ENCODE results near the gene WDR59. TPM values are rescaled to one million over a fixed set of nuclear protein-coding genes. Genes with fewer than 3 reads are reported as not detected.
"Not testable (repeated sequence)": the region's sequence is repeated elsewhere in the genome, so short reads cannot be mapped to it uniquely, and the experiment has no call there.

The WDR59 gene
- 10 to 100 TPM; 59.0 to 74.6 TPM for total RNA-seq

GRCh38 chr16:74984529-74985296, at the start of gene WDR59:
WDR59 (minus strand) TSS chr16:74985123; CDS start chr16:74985017, 106 bp downstream.
- CTCF ChIA-PET: interaction anchor here (0.8 to 6.4 kb wide), 10 partner anchors 12 to 215 kb away, joined by 3 to 52 read pairs (median 4); partner anchors contain the start of gene ZNRF1
- Mint-ChIP-seq H3K27ac (peak within 1 kb of the TSS; percentile 89), H3K4me1 (peaks cover 14% of the 10 kb centered on the region), H3K36me3 (peaks cover 6% of the 10 kb centered on the region), H3K9me3 (ENCODE audit: low read depth) (no peaks in the 10 kb centered on the region), H3K4me3 (peak within 1 kb of the TSS; percentile 85), H3K27me3 (no peaks in the 10 kb centered on the region)
- ATAC-seq (peak; percentile 100), DNase-seq (peak; percentile 100)

- Mint-ChIP-seq H3K27ac (no peak overlapping the region), H3K27me3 (no peaks in the 10 kb centered on the region), H3K4me3 (no peak overlapping the region), H3K4me1 (peaks cover 11% of the 10 kb centered on the region), H3K36me3 (peaks cover 18% of the 10 kb centered on the region), H3K9me3 (ENCODE audit: low read depth) (peaks cover 2% of the 10 kb centered on the region)
- DNase-seq (no peak), ATAC-seq (no peak)
- CTCF ChIA-PET: interaction anchor here (1.0 kb wide), 1 partner anchor 64 kb away, joined by 3 read pairs; no protein-coding TSS in a partner anchor
Observed at GRCh38 chr16:75032655-75033054, 47.7 kb upstream of the WDR59 start.

GRCh38 chr16:75029854-75030253, 44.9 kb upstream of the WDR59 start:
- H3K27ac Mint-ChIP-seq: peak overlapping the region; percentile 43
- CTCF ChIA-PET: interaction anchor here (0.8 to 1.3 kb wide), 2 partner anchors 11 to 45 kb away, joined by 3 to 4 read pairs; no protein-coding TSS in a partner anchor
- peaks cover 6% of the 10 kb centered on the region for H3K36me3 Mint-ChIP-seq
- DNase-seq (no peak), ATAC-seq (peak; percentile 49)
- H3K9me3 Mint-ChIP-seq (ENCODE audit: low read depth): no peaks in the 10 kb centered on the region
- H3K4me1 Mint-ChIP-seq: peaks cover 15% of the 10 kb centered on the region
- H3K27me3 Mint-ChIP-seq: no peaks in the 10 kb centered on the region
- H3K4me3 Mint-ChIP-seq: no peak overlapping the region

- Mint-ChIP-seq H3K4me1 (peaks cover 23% of the 10 kb centered on the region), H3K27ac (no peak overlapping the region), H3K27me3 (no peaks in the 10 kb centered on the region), H3K4me3 (no peak overlapping the region), H3K9me3 (ENCODE audit: low read depth) (no peaks in the 10 kb centered on the region), H3K36me3 (peaks cover 6% of the 10 kb centered on the region)
- CTCF ChIA-PET: interaction anchor here (0.9 kb wide), 1 partner anchor 82 kb away, joined by 3 read pairs; no protein-coding TSS in a partner anchor
- no peak for ATAC-seq
- DNase-seq: no peak
Observed at GRCh38 chr16:75028544-75029135, 43.7 kb upstream of the WDR59 start.

GRCh38 chr16:75027520-75028300, 42.8 kb upstream of the WDR59 start:
- Mint-ChIP-seq H3K27me3 (no peaks in the 10 kb centered on the region), H3K36me3 (peaks cover 12% of the 10 kb centered on the region), H3K9me3 (ENCODE audit: low read depth) (peaks cover under 1% of the 10 kb centered on the region), H3K27ac (no peak overlapping the region), H3K4me1 (peaks cover 26% of the 10 kb centered on the region), H3K4me3 (no peak overlapping the region)
- CTCF ChIA-PET: interaction anchor here (1.0 kb wide), 1 partner anchor 83 kb away, joined by 3 read pairs; no protein-coding TSS in a partner anchor
- no peak for ATAC-seq
- no peak for DNase-seq

GRCh38 chr16:75026892-75027391, 42.0 kb upstream of the WDR59 start:
- H3K27ac Mint-ChIP-seq: no peak overlapping the region
- no peaks in the 10 kb centered on the region for H3K27me3 Mint-ChIP-seq
- H3K9me3 Mint-ChIP-seq (ENCODE audit: low read depth): peaks cover 3% of the 10 kb centered on the region
- DNase-seq (no peak), ATAC-seq (no peak)
- peaks cover 12% of the 10 kb centered on the region for H3K36me3 Mint-ChIP-seq
- H3K4me3 Mint-ChIP-seq: no peak overlapping the region
- CTCF ChIA-PET: interaction anchor here (1.0 to 1.1 kb wide), 2 partner anchors 13 to 84 kb away, joined by 3 read pairs; no protein-coding TSS in a partner anchor
- peaks cover 28% of the 10 kb centered on the region for H3K4me1 Mint-ChIP-seq

- not testable (repeated sequence) for H3K27ac Mint-ChIP-seq; ATAC-seq; H3K4me3 Mint-ChIP-seq; DNase-seq; H3K9me3 Mint-ChIP-seq (ENCODE audit: low read depth); H3K27me3 Mint-ChIP-seq
- Mint-ChIP-seq H3K36me3 (peaks cover 18% of the 10 kb centered on the region), H3K4me1 (peaks cover 28% of the 10 kb centered on the region)
- CTCF ChIA-PET: interaction anchor here (1.0 to 1.1 kb wide), 2 partner anchors 12 to 85 kb away, joined by 3 read pairs; no protein-coding TSS in a partner anchor
Observed at GRCh38 chr16:75026239-75026891, 41.4 kb upstream of the WDR59 start.

GRCh38 chr16:75025761-75026160, 40.8 kb upstream of the WDR59 start:
- peaks cover 28% of the 10 kb centered on the region for H3K4me1 Mint-ChIP-seq
- no peak overlapping the region for H3K27ac Mint-ChIP-seq
- CTCF ChIA-PET: interaction anchor here (1.1 kb wide), 1 partner anchor 12 kb away, joined by 3 read pairs; no protein-coding TSS in a partner anchor
- no peak overlapping the region for H3K4me3 Mint-ChIP-seq
- peaks cover 10% of the 10 kb centered on the region for H3K9me3 Mint-ChIP-seq (ENCODE audit: low read depth)
- no peaks in the 10 kb centered on the region for H3K27me3 Mint-ChIP-seq
- H3K36me3 Mint-ChIP-seq: peaks cover 24% of the 10 kb centered on the region
- DNase-seq (no peak), ATAC-seq (no peak)

GRCh38 chr16:75024594-75024993, 39.7 kb upstream of the WDR59 start:
- no peak overlapping the region for H3K4me3 Mint-ChIP-seq
- no peak overlapping the region for H3K27ac Mint-ChIP-seq
- H3K27me3 Mint-ChIP-seq: no peaks in the 10 kb centered on the region
- peaks cover 28% of the 10 kb centered on the region for H3K36me3 Mint-ChIP-seq
- CTCF ChIA-PET: no interaction called here
- no peak for DNase-seq
- peaks cover 10% of the 10 kb centered on the region for H3K9me3 Mint-ChIP-seq (ENCODE audit: low read depth)
- H3K4me1 Mint-ChIP-seq: peaks cover 23% of the 10 kb centered on the region
- no peak for ATAC-seq

GRCh38 chr16:75024182-75024581, 39.3 kb upstream of the WDR59 start:
- ATAC-seq: no peak
- CTCF ChIA-PET: no interaction called here

GRCh38 chr16:75023009-75023408, 38.1 kb upstream of the WDR59 start:
- Mint-ChIP-seq H3K4me3 (no peak overlapping the region), H3K27ac (no peak overlapping the region), H3K4me1 (peaks cover 32% of the 10 kb centered on the region), H3K9me3 (ENCODE audit: low read depth) (peaks cover 10% of the 10 kb centered on the region), H3K27me3 (no peaks in the 10 kb centered on the region), H3K36me3 (peaks cover 34% of the 10 kb centered on the region)
- ATAC-seq (no peak), DNase-seq (no peak)
- CTCF ChIA-PET: no interaction called here

More at GRCh38 chr16:75024182-75024581, 39.3 kb upstream of the WDR59 start:
- Mint-ChIP-seq H3K27ac (no peak overlapping the region), H3K27me3 (no peaks in the 10 kb centered on the region), H3K9me3 (ENCODE audit: low read depth) (peaks cover 10% of the 10 kb centered on the region), H3K4me3 (no peak overlapping the region), H3K36me3 (peaks cover 33% of the 10 kb centered on the region), H3K4me1 (peaks cover 26% of the 10 kb centered on the region)
- no peak for DNase-seq

GRCh38 chr16:75022567-75022966, 37.6 kb upstream of the WDR59 start:
- H3K27ac Mint-ChIP-seq: no peak overlapping the region
- ATAC-seq: no peak

More at GRCh38 chr16:75022567-75022966, 37.6 kb upstream of the WDR59 start:
- DNase-seq: no peak
- H3K36me3 Mint-ChIP-seq: peaks cover 34% of the 10 kb centered on the region
- CTCF ChIA-PET: no interaction called here
- no peak overlapping the region for H3K4me3 Mint-ChIP-seq
- H3K27me3 Mint-ChIP-seq: no peaks in the 10 kb centered on the region
- peaks cover 35% of the 10 kb centered on the region for H3K4me1 Mint-ChIP-seq
- peaks cover 10% of the 10 kb centered on the region for H3K9me3 Mint-ChIP-seq (ENCODE audit: low read depth)

All from activated CD8-positive, alpha-beta memory T cell treated with anti-CD3 and anti-CD28 coated beads, Interleukin-2, amount 10 ng/mL, durations not matched to agents 7 days and 5 days (primary cell).